ENCODE data around the gene FRAT1. TPM values are rescaled to one million over a fixed set of nuclear protein-coding genes. Genes with fewer than 3 reads are reported as not detected.

FRAT1 gene
- total RNA-seq, 2 experiments from 2014 or later, result 6.9 to 7.6 TPM

- ChIA-PET CTCF (interaction anchor here (0.9 to 2.4 kb wide), 5 partner anchors 13 to 80 kb away, joined by 3 to 14 read pairs (median 5); partner anchors contain the start of gene FRAT2), POLR2A (interaction anchor here (1.0 to 3.5 kb wide), 9 partner anchors 9 to 171 kb away, joined by 3 to 51 read pairs (median 6); partner anchors contain the start of genes ARHGAP19 and FRAT2)
- peaks cover 4% of the 10 kb centered on the region for H3K27me3 Mint-ChIP-seq
- H3K9me3 Mint-ChIP-seq, result no peaks in the 10 kb centered on the region
- peak overlapping the region; percentile 79 for H3K4me3 Mint-ChIP-seq
- DNase-seq, result peak; percentile 65
- H3K27ac Mint-ChIP-seq, result peak overlapping the region; percentile 69
- peaks cover 2% of the 10 kb centered on the region for H3K36me3 Mint-ChIP-seq (ENCODE audit: low read depth)
- H3K4me1 Mint-ChIP-seq, result peaks cover 25% of the 10 kb centered on the region
Measured at GRCh38 chr10:97319671-97320479, 804 bp downstream of the FRAT1 start.

- POLR2A ChIA-PET, result interaction anchor here (1.2 to 3.5 kb wide), 5 partner anchors 8 to 80 kb away, joined by 6 to 51 read pairs (median 14); partner anchors contain the start of genes ARHGAP19 and FRAT2
- H3K36me3 Mint-ChIP-seq (ENCODE audit: low read depth), result peaks cover 2% of the 10 kb centered on the region
- no peaks in the 10 kb centered on the region for H3K9me3 Mint-ChIP-seq
- DNase-seq, result peak; percentile 33
- CTCF ChIA-PET, result interaction anchor here (1.0 to 2.4 kb wide), 4 partner anchors 12 to 79 kb away, joined by 3 to 14 read pairs (median 8); no protein-coding TSS in a partner anchor
- H3K27me3 Mint-ChIP-seq, result peaks cover 4% of the 10 kb centered on the region
- H3K4me1 Mint-ChIP-seq, result peaks cover 25% of the 10 kb centered on the region
- peak overlapping the region; percentile 69 for H3K27ac Mint-ChIP-seq
- H3K4me3 Mint-ChIP-seq, result peak overlapping the region; percentile 79
Measured at GRCh38 chr10:97320480-97321031, 1.5 kb downstream of the FRAT1 start.

GRCh38 chr10:97321032-97321803 lies 2.1 kb downstream of the FRAT1 start:
- no peak for DNase-seq
- H3K27ac Mint-ChIP-seq, result no peak overlapping the region
- peaks cover 25% of the 10 kb centered on the region for H3K4me1 Mint-ChIP-seq
- peaks cover 2% of the 10 kb centered on the region for H3K36me3 Mint-ChIP-seq (ENCODE audit: low read depth)
- H3K27me3 Mint-ChIP-seq, result peaks cover 4% of the 10 kb centered on the region
- no peaks in the 10 kb centered on the region for H3K9me3 Mint-ChIP-seq
- H3K4me3 Mint-ChIP-seq, result peak overlapping the region; percentile 79
- CTCF ChIA-PET, result interaction anchor here (0.8 to 1.5 kb wide), 2 partner anchors 11 to 12 kb away, joined by 3 to 6 read pairs; no protein-coding TSS in a partner anchor
- POLR2A ChIA-PET, result interaction anchor here (1.0 kb wide), 1 partner anchor 11 kb away, joined by 5 read pairs; no protein-coding TSS in a partner anchor

- no peak for DNase-seq
- Mint-ChIP-seq H3K9me3 (no peaks in the 10 kb centered on the region), H3K27me3 (peaks cover 4% of the 10 kb centered on the region), H3K36me3 (ENCODE audit: low read depth) (peaks cover 2% of the 10 kb centered on the region), H3K4me3 (peak overlapping the region; percentile 79), H3K4me1 (peaks cover 28% of the 10 kb centered on the region), H3K27ac (no peak overlapping the region)
- POLR2A ChIA-PET, result interaction anchor here (1.0 kb wide), 1 partner anchor 10 kb away, joined by 5 read pairs; no protein-coding TSS in a partner anchor
- CTCF ChIA-PET, result interaction anchor here (0.8 to 1.5 kb wide), 2 partner anchors 10 to 11 kb away, joined by 3 to 6 read pairs; no protein-coding TSS in a partner anchor
Measured at GRCh38 chr10:97321804-97322190, 2.7 kb downstream of the FRAT1 start.

DNA sequence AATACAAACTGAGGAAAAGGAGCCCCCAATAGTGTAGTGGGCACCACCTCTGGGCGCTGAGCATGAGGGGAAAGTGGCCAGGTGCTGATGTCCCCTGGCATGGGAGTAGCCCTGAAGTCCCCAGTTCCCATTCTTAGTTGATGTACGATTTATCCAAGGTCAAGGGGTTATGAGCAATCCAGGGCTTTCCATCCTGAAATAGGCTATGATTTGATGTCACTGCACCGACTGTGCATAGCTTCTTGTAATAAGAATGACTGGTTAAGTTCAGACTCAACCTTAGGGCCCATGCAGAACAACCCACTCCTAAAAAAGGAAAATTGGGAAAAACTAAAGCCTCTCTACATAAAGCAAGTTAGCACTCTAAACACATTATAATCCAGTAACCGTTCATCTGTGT lies 4.4 kb downstream of the FRAT1 start:
- Mint-ChIP-seq H3K4me1 (peaks cover 41% of the 10 kb centered on the region), H3K9me3 (no peaks in the 10 kb centered on the region), H3K27me3 (peaks cover 2% of the 10 kb centered on the region), H3K36me3 (ENCODE audit: low read depth) (peaks cover 6% of the 10 kb centered on the region), H3K4me3 (no peak overlapping the region), H3K27ac (no peak overlapping the region)
- DNase-seq, result no peak
- ChIA-PET POLR2A (no interaction called here), CTCF (interaction anchor here (0.7 kb wide), 1 partner anchor 9 kb away, joined by 4 read pairs; no protein-coding TSS in a partner anchor)

DNA sequence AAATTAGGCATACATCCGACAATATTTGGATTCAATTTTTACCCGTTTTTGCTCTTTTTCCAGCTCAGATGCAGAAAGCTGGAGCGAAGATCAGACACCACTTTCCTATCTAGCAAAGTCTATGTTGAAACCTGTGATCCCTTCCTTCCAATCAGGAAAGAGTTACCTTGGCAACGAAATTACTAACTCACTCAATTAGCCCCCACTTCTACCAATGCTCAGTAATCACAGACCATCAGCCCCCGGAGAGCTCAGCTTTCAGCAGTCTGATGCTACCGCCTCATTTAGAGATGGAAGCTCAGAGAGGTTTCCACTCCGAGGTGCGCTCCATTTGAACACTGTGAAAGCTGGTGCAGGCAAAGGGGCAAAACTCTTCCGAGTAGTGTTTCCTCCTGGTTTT lies 6.7 kb downstream of the FRAT1 start:
- H3K27me3 Mint-ChIP-seq, result peaks cover 2% of the 10 kb centered on the region
- POLR2A ChIA-PET, result interaction anchor here (0.8 to 1.3 kb wide), 2 partner anchors 8 to 11 kb away, joined by 3 to 8 read pairs; partner anchors contain the start of gene FRAT2
- peaks cover 10% of the 10 kb centered on the region for H3K36me3 Mint-ChIP-seq (ENCODE audit: low read depth)
- CTCF ChIA-PET, result interaction anchor here (0.7 to 1.1 kb wide), 4 partner anchors 8 to 138 kb away, joined by 3 to 4 read pairs (median 4); partner anchors contain the start of gene RRP12
- no peak for DNase-seq
- peaks cover 46% of the 10 kb centered on the region for H3K4me1 Mint-ChIP-seq
- no peaks in the 10 kb centered on the region for H3K9me3 Mint-ChIP-seq
- no peak overlapping the region for H3K27ac Mint-ChIP-seq
- H3K4me3 Mint-ChIP-seq, result no peak overlapping the region

DNA sequence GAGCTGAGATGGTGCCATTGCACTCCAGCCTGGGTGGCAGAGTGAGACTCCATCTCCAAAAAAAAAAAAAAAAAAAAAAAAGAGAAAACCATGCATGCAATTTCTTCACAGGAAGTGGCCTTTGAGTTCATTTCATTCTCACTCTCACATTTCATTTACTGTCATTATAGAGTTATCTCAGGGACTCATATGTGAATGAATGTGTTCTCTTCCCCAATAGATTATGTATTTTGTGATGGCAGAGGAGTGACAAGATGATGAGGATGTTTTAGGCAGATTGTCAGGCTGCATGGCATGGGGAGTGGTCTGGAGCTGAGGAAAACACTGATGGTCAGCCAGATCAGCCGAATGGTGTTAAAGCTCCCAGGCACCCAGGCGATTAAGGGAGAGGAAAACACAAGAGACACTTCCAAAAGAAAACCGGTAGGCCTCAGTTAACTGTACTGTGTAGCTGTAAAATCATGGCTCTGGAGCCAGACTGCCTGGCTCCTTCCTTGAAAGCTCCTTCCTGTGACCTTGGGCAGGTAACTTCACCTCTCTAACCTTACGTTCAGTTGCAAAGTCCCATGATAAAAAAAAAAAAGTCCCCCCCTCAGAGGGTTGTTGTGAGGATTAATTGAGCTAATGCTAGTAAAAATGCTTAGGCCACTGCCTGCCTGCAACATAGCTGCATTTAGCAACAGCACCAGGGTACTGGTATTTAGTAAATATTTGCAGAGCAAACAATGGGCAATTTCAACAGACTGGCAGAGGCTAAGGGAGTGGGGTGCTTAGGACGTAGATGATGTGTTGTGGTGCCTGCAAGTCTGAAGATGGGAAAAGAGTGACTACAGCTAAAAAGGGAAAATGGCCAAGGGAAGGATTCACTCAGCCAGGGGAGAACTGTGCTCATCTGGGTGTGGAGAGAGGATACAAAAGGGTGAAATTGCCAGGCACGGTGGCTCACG lies 8.6 kb downstream of the FRAT1 start:
- POLR2A ChIA-PET, result interaction anchor here (0.9 to 2.6 kb wide), 3 partner anchors 8 to 35 kb away, joined by 3 to 14 read pairs (median 5); partner anchors contain the start of genes ARHGAP19 and FRAT1
- peaks cover 20% of the 10 kb centered on the region for H3K36me3 Mint-ChIP-seq (ENCODE audit: low read depth)
- no peak overlapping the region for H3K4me3 Mint-ChIP-seq
- no peaks in the 10 kb centered on the region for H3K27me3 Mint-ChIP-seq
- H3K4me1 Mint-ChIP-seq, result peaks cover 48% of the 10 kb centered on the region
- H3K27ac Mint-ChIP-seq, result peak overlapping the region; percentile 75
- CTCF ChIA-PET, result interaction anchor here (0.6 to 1.3 kb wide), 2 partner anchors 49 to 81 kb away, joined by 3 to 5 read pairs; no protein-coding TSS in a partner anchor
- DNase-seq, result no peak
- H3K9me3 Mint-ChIP-seq, result no peaks in the 10 kb centered on the region

DNA sequence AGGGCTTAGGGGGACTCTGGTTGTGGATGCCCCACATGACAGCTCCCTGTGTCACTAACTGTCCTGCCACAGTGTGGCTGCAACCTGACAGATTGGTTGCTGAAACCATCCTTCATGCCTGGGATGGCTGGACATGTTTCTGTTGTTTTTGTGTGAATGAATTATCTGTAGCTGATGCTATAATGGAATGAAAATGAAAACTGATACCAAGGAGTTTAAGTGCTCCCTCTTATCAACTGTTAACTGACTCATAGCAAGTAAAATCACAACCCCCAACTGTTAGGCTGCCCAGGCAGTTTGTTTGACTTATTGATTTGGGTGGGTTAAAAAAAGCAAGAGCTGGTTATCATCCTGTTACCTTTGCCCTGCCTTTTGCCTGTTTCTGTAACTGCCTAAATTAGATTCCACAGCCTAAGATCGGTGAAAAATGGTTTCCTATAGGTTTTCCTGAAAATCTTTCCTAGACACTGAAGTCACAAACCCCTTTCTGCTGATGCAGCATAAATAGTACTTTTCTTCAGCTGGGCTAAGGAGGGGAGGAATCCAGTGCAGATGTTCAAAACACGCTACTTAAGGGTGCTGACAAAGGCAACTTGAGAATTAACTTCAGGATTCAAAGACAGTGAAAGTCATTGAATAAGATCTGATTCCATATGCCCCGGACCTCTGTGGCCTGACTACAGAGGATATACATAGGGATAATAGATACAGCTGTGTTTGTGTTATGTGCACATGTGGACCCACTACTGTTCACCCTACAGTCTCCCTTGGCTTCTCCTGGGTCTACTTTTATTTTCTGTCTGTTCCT lies 9.8 kb downstream of the FRAT1 start:
- CTCF ChIA-PET, result interaction anchor here (1.3 kb wide), 1 partner anchor 50 kb away, joined by 5 read pairs; no protein-coding TSS in a partner anchor
- H3K4me1 Mint-ChIP-seq, result peaks cover 58% of the 10 kb centered on the region
- H3K4me3 Mint-ChIP-seq, result no peak overlapping the region
- no peaks in the 10 kb centered on the region for H3K27me3 Mint-ChIP-seq
- H3K36me3 Mint-ChIP-seq (ENCODE audit: low read depth), result peaks cover 26% of the 10 kb centered on the region
- no peaks in the 10 kb centered on the region for H3K9me3 Mint-ChIP-seq
- DNase-seq, result no peak
- POLR2A ChIA-PET, result interaction anchor here (2.0 to 2.6 kb wide), 2 partner anchors 9 to 36 kb away, joined by 5 to 14 read pairs; partner anchors contain the start of genes ARHGAP19 and FRAT1
- H3K27ac Mint-ChIP-seq, result no peak overlapping the region

DNA sequence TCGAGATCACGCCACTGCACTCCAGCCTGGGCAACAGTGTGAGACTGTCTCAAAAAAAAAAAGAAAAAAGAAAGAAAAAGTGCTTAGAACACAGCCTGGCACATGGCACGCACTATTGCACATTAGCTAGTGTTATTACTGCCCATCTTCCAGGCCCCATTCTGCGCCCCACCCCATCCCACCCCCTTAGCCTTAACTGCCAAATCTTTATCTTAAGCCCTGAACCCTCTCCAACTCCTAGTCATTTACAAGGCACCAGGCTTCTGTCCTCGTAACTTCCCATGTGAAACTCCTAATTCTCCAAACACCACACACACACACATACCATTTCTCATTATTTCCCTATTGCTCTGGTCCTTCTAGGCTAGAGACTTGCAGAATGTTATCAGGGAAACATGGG lies 10.7 kb downstream of the FRAT1 start:
- Mint-ChIP-seq H3K27me3 (no peaks in the 10 kb centered on the region), H3K9me3 (no peaks in the 10 kb centered on the region), H3K4me1 (peaks cover 58% of the 10 kb centered on the region), H3K36me3 (ENCODE audit: low read depth) (peaks cover 26% of the 10 kb centered on the region), H3K4me3 (no peak overlapping the region), H3K27ac (no peak overlapping the region)
- ChIA-PET POLR2A (interaction anchor here (2.0 to 5.8 kb wide), 3 partner anchors 10 to 37 kb away, joined by 5 to 51 read pairs (median 14); partner anchors contain the start of genes ARHGAP19 and FRAT1), CTCF (no interaction called here)
- no peak for DNase-seq

- ChIA-PET POLR2A (interaction anchor here (1.5 to 5.8 kb wide), 2 partner anchors 9 to 12 kb away, joined by 5 to 51 read pairs; partner anchors contain the start of gene FRAT1), CTCF (interaction anchor here (2.3 kb wide), 1 partner anchor 12 kb away, joined by 14 read pairs; the partner anchor contains the start of gene FRAT1)
- Mint-ChIP-seq H3K27me3 (peaks cover 4% of the 10 kb centered on the region), H3K4me1 (peaks cover 62% of the 10 kb centered on the region), H3K4me3 (no peak overlapping the region), H3K36me3 (ENCODE audit: low read depth) (peaks cover 26% of the 10 kb centered on the region), H3K9me3 (no peaks in the 10 kb centered on the region), H3K27ac (no peak overlapping the region)
- DNase-seq, result no peak
Measured at GRCh38 chr10:97331153-97331703, 12.2 kb downstream of the FRAT1 start.

Measured in activated CD4-positive, alpha-beta memory T cell treated with anti-CD3 and anti-CD28 coated beads, Interleukin-2, amount 10 ng/mL, durations not matched to agents 7 days and 5 days (primary cell).